NOMO-1 (cell line): ENCODE measurements around the gene CUEDC2.
"Not testable (repeated sequence)": the region's sequence is repeated elsewhere in the genome, so short reads cannot be mapped to it uniquely, and the experiment has no call there.

Experiments used
- DNase-seq, 2 experiments: peaks; one replicate each; lab custom pipeline; 2025; ENCODE audit not compliant: unreplicated experiment in 2 of 2; lab: John Stamatoyannopoulos, UW

Gene CUEDC2

GRCh38 chr10:102455893-102456471, 23.6 kb upstream of the CUEDC2 start:
- peak in 1 of 2 experiments; percentile 37 for DNase-seq

DNA sequence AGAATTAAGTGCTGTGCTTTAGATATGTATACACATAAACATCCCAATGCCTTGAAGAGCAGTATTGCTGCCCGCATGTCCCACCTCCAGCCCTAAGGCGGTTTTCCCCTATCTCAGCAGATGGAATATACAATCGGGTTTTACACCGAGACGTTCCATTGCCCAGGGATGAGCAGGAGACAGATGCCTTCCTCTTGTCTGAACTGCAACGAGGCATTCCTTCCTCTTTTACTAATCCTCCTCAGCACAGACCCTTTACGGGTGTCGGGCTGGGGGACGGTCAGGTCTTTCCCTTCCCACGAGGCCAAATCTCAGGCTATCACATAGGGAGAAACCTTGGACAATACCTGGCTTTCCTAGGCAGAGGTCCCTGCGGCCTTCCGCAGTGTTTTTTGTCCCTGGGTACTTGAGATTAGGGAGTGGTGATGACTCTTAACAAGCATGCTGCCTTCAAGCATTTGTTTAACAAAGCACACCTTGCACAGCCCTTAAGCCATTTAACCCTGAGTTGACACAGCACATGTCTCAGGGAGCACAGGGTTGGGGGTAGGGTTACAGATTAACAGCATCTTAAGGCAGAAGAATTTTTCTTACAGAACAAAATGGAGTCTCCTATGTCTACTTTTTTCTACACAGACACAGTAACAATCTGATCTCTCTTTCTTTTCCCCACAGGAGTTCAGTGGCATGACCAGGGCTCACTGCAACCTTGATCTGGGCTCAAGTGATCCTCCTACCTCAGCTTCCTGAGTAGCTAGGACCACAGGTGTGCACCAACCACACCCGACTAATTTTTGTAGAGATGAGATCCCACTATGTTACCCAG, 22.5 kb upstream of the CUEDC2 start:
- not testable (repeated sequence) for DNase-seq

DNA sequence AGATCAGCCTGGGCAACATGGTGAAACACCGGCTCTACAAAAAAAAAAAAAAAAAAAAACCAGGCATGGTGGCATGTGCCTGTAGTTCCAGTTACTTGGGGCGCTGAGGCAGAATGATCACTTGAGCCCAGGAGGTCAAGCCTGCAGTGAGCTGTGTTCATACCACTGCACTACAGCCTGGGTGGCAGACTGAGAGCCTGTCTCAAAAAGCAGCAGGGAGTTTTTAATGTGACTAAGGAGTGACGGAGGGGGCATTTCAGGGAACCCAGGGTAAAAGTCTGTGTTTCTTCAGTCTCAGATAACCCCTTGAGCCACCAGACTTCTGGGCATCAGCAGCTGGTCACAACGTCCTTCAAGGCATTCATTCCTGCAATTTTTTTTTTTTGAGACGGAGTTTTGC, 21.1 kb upstream of the CUEDC2 start:
- no peak for DNase-seq

GRCh38 chr10:102452672-102453340, 20.4 kb upstream of the CUEDC2 start:
- peak; percentile 67 to 76 for DNase-seq

- DNase-seq, result no peak
Measured at GRCh38 chr10:102451105-102451969, 19.0 kb upstream of the CUEDC2 start, which contains the start of gene C10orf95. Gene C10orf95, minus strand, starts transcription at chr10:102451543. Its CDS starts 450 bp downstream, at chr10:102451093.

- peak; percentile 86 for DNase-seq
Measured at GRCh38 chr10:102450374-102451104, 18.2 kb upstream of the CUEDC2 start.

- DNase-seq, result peak; percentile 58 to 60
Measured at GRCh38 chr10:102450124-102450373, 17.7 kb upstream of the CUEDC2 start.

DNA sequence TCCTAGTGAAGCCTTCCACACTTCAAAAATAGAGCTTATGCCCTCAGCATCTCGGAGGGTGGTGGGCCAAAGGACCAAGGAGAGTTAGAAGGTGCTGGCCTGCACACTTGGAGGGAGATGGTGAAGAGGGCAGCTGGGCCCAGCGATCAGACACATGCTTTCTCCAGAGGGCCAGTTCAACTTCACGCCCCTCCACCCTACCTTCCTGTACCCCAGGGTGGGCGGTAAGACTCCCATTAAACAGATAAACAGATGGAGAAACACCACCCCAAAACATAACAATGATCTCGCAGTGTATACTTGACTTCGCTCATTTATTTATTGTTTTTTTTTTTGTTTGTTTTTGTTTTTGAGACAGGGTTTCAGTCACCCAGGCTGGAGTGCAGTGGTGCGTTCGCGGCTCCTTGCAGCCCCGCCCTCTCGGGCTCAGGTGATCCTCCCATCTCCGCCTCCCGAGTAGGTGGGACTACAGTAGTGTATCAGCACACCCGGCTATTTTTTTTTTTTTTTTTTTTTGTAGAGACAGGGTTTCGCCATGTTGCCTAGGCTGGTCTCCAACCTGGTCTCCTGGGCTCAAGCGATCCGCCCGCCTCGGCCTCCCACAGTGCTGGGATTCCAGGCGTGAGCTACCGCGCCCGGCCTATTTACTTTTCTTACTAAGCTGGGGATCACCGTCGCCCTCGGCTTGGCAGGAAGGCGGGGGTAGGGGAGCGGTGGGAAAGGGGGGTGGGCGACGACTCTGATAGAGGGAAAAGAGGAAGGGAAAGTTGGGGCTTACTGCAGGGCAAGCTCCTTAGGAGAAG, 17.1 kb upstream of the CUEDC2 start:
- peak; percentile 46 to 53 for DNase-seq

- no peak for DNase-seq
Measured at GRCh38 chr10:102444851-102445250, 12.5 kb upstream of the CUEDC2 start.

DNA sequence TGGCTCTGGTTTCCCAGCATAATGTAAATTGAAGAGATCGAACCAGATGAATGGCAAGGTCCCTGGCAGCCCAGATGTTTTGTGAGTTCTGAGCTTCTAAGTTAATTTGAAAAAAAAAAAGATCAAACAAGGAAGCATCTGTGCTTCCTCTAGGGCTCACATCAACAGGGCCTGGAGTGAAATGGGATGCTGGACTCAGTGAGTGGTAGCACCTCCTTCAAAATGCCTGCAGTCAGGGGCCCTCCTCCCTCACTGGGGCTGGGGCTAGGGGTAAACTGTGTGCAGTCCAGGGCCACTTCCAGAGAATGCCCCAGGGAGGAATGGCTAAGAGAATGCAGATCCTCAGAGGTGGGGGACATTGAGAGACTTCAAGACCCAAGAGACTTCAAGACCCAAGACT, 6.0 kb upstream of the CUEDC2 start:
- no peak for DNase-seq

DNA sequence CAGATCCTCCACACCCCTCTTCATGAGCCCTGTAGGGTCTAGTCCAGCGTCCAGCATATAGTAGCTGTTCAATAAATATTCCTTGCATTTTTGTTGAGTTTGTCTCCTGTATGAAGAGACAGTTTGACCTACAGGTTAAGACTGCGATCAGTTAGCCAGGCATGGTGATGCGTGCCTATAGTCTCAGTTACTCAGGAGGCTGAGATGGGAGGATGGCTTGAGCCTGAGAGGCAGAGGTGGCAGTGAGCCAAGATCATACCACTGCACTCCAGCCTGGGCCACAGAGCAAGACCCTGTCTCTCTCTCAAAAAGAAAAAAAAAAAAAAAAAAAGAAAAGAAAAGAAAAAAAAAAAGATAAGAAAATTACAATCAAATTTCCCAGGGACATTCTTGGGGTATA, 5.1 kb upstream of the CUEDC2 start:
- DNase-seq, result no peak

- no peak for DNase-seq
Measured at GRCh38 chr10:102436312-102436711, 3.9 kb upstream of the CUEDC2 start.

DNA sequence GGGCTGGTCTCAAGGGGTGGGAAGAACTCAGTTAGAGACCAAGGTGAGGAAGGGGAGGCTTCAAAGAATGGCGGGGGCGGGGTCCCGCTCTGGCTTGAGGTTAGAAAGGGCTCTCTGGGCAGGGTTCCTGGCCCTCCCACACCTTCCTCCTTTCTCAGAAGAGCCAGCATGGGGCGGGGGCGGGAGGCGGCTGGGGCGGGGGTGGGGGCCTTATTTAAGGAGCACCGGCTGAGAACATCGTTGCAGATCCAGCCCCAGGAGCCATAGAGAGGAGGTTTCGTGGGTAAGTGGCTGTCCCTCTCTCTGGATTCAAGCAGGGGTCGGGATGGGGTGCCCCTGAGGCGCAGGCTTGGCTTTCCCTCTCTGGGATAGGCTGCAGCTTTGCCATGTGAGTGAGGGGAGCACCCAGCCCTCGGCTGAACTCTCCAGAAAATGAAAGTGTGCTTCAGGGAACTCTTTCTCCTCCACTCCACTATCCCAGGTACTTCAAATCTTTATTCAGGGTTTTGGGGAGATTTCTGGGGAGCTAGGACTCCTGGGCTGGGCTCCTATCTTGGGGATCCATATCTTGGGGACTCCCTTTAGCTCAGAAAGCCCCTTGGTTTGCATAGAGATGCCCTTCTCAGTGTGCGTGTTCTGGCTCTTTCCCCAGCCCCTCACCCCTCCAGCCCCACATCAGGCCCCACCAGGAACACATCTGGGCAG, 3.3 kb upstream of the CUEDC2 start:
- no peak for DNase-seq

DNA sequence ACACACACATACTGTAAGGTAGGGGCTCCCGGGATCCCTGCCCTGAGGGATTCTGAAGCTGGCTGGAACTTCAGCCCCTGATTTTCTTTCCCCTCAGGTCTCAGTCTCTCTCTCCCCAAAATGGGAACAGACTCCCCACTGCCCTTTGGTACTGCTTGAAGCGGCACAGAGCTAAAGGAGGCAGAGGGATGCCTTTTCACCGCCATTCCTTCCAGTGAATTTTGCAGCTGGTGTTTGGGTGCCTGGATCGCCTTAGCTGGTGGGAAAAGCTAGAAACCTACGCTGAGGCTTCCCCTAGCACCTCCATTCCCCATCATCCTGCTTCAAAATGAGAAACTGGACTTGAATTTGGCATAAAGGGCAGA, 2.7 kb upstream of the CUEDC2 start:
- DNase-seq, result no peak

DNA sequence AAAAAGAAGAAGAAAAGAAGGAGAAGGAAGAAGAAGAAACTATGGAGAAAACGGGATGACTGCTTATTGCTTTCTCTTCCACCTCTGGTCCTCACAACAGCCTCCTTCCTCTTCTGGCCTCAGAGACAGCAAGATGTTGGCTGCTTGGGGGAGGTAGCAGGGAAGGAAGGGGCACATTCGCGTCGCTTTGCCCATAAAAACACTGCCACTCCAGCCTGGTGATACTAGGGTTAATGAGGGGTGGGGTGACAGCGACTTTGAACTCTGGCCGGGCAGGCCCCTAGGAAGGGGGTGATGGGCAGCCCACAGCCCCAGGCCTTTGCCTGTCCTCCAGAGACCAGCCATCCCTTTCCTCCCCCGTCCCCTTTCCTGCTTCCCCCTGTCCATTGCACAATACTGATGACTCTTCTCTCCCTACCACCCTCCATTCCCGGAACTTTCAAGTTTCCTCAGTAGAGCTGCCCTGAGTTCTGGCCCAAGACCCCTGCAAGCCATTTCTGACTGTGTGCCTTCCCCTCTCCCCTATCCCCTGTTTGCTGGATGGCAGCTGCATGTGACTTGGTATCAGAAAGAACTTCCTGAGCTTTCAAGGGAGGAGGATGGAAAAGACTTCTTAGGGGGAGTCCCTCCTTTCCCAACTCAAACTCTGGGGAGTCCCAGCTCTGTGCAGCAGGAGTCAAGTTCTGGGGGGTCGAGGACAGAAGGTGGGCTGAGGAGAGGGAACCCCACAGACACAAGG, 2.2 kb upstream of the CUEDC2 start:
- no peak for DNase-seq

- DNase-seq, result peak in 1 of 2 experiments; percentile 32
Measured at GRCh38 chr10:102433619-102434046, 1.3 kb upstream of the CUEDC2 start.

DNA sequence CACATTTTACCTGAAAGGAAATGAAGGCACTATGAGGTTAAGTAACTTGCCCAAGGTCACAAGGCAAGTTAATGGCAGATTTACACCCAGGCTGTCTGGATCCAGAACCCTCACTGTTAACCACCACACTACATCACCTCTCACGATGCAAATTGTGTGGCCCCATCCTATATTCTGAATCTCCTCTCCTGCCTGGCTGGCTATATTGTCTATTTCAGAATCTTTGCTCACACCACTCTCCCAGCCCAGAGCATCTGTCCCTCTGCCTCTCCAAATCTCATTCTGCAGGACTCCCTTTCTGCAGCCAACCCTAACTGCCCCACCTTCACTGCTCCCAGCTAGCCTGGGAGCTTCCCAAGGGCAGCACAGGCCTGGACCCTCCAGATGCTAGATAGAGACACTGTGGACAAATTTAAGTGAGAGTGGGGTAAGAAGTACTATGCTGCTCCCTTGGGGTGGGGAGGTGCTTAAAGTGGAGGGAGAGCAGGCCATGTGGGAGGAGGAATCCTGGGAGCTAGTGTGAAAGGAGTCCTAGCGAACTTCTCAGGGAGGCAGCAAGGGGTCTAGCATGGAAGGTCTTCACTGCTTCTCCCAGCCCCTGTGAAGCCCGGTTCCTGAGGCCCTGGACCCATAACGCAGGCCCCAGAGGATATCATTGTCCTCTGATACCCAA, 786 bp downstream of the CUEDC2 start:
- peak in 1 of 2 experiments; percentile 24 for DNase-seq

- DNase-seq, result no peak
Measured at GRCh38 chr10:102429468-102429867, 2.9 kb downstream of the CUEDC2 start.
